GOT3 (cell line): ENCODE measurements around the gene SLC18A3.

Source experiments
- DNase-seq: peaks from one replicate; lab custom pipeline; 2025; ENCODE audit warnings: mixed read lengths; lab: John Stamatoyannopoulos, UW

SLC18A3 gene

DNA sequence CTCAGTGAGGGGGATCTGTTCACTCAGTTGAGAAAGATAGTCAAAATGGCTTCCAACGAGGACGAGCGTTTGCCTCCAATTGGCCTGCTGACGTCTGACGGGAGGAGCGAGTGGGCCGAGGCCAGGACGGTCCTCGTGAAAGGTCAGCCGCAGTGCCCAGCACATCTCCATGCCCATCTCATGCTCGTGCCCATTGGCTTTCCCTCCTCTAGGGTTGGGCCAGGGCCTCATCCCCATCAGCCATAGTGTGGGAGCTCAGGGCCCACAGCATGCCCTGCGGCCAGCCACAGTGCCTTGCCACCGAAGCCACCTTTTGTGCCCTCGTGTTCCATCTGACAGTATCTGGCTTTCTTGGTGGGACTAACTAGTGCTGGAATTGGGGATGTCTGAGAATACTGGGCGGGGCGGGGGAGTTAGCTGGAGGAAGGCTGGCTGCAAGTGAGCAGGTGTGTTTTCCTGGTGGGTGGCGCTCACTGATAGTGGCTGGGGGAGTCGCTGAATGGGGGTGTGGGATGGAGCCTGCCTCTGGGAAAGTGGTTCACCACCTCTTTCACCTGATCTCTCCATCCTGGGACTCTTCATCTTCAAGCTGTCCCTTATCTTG lies 17.6 kb downstream of the SLC18A3 start:
- DNase-seq = no peak

DNA sequence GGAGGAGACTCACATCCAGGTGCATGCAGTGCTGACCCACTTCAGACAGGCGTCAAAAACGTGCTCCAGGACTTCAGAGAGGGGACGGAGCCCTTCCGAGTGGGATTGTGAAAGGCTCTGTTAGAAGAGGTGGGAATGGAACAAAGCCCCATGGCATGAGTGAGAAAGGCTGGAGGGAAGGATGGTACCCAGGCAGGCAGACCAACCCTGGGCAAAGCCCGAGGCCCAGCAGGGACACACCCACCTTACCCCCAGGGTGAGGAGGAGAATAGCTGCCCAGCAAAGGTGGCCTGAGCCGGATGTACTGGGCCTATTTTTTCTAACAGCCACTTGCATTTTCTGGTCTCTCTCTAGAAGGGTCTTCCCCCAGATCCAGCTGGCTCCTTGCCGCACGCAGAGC lies 18.5 kb downstream of the SLC18A3 start:
- DNase-seq = no peak

DNA sequence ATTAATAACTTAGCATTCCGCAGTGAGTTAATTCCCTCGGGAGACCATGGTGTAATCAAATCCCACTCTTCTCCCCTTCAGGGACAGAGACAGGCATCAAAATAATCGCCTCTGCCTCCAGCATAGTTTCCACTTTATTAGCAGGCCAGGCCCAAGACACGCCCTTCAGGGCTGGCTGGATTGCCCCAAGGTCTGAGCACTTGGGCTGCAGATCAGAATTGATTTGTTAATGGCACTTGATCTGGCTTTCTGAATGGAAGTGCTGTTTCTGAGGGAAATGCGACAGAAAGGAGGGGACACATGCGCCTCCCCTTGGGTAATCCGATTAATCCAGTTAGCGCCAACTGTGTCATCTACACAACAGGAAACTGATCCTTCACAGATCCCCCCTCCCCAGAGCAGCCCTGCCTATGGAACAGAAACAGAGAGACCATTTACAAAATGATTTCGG lies 19.3 kb downstream of the SLC18A3 start:
- no peak for DNase-seq

DNA sequence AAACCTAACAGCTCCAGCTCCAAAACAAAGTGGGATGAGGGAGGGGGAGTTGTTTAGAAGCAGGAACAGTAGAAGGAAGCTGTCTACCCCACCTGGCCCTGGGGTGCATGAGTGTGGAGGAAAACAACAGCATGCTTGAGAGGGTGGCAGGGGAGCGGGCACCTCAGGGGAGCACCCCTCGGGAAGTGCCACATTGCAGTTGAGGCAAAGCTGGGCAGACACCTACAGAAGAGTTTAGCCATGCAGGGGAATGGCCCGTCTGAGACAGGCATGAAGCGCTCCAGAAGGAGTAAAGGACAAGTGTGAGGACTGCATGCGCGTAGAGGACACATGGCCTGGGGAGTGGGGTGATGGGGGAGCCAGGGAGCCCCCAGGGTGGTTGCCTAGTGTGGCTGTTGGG lies 21.9 kb downstream of the SLC18A3 start:
- no peak for DNase-seq

DNA sequence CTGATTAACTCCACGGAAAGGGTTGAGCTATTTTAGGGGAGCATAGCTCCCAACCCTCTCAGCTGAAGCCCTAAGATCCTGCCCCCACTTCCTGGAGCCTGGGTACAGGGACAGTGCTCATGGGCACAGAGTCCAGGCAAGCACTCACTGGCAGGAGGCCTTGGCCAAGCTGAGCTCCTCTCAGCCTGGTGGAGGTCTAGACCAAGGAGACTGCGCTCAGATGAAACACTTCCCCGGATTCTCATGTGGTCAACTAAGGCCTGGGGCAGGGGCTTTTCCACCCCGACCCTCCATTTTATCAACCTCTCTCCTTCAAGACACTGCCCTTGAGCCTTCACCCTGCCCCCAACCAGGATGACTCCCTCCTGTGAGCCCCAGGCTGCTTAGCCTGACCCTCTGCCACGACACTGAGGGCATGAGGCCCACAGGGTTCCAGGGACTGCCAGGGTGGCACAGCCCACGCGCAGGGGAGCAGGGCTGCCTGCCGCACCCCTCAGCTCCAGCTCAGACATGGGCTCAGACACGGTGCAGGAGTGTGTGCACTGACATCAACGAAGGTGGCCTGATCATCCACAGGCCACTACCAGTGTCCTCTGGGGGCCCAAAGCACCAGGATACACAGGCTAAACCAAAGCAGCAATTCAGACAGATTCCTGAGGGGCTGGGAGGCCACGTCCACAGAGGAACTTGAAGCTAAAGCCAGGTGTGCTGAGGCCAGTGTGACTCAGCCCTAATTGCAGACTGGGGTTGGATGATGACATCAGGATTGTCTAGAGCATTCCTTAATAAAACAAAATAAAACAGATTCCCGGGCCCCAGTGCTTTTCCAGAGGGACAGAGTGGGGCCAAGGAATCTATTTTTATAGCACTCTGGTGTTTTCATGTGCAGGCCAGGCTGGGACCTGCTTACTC lies 22.6 kb downstream of the SLC18A3 start:
- no peak for DNase-seq

DNA sequence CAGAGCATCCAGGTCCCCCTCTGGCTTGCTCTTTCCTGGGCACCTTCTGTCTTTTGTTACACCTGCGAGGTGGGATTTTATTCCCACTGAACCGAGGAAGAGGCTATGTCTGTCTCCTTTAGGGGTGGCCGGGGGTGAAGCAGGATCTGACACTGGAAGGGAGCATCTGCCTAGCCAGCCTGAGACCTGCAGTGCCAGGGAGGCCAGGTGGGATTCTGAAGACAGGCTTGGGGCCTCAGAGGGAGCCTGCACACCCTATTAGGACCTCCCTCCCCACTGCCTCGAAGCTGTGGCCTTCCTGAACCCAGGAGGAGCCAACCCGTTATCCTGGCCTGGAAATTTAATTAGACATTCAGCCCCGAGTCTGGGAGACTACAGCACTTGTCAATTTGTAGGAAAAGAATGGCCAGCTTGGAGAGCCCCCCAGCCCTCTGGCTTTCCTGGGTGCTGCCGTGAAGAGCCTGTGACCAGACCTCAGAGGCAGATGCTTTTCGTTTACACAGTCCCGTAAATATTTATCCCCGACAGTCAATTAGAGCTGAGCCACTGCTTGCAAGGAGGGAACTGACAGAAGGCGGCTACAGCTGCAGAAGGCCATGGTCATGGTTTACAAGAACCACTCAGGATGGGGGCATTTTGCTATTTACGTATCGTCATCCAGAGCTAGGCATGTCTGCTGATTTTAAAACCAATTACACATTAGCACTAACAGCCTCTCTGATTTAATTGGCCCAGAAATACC lies 23.4 kb downstream of the SLC18A3 start:
- no peak for DNase-seq

DNA sequence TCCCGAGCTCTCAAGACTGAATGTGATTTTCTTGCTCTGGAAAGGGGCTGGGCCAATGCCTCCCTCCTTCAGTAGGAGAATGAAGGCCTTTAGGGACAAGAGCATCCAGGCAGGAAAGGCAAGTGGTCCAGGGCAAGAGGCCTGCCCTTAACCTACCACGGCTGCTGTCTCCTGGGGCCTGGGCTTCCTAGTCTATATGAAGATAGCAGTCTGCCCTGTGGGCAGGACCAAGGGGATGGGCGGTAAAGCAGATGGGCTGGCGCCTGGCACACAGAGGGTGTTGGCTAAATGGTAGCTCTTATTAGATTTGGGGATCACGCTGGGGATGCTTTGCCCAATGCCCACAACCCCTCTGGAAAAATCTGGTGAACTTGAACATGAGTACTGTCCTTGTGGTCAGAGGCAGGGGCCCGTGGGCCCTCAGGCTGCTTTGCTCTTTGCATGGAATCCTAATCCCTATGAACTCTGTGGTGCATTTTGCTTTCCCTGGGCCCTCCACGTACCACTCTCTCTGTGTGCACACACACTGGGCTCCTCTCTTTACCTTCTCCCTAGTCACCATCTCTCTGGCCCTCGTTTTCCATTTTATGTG lies 24.1 kb downstream of the SLC18A3 start:
- no peak for DNase-seq

DNA sequence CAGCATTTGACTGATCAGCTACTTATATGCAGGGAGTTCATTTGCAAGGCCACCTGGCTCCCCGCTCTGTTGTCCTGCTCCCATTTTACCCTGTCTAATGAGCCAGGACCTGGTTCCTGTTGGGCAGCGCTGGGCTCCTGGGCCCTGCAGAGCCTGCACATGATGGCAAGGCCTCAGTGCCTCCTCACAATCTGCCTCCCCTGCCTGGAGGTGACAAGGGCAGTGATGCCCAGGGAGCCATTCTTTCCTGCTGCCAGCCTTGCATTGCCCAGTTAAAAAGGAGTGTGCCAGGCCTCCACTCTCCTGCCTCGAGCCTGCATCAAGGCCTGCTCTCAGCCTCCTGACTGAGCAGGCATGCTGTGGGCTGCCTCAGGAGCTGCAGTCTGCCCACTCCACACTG lies 32.2 kb downstream of the SLC18A3 start:
- no peak for DNase-seq

DNA sequence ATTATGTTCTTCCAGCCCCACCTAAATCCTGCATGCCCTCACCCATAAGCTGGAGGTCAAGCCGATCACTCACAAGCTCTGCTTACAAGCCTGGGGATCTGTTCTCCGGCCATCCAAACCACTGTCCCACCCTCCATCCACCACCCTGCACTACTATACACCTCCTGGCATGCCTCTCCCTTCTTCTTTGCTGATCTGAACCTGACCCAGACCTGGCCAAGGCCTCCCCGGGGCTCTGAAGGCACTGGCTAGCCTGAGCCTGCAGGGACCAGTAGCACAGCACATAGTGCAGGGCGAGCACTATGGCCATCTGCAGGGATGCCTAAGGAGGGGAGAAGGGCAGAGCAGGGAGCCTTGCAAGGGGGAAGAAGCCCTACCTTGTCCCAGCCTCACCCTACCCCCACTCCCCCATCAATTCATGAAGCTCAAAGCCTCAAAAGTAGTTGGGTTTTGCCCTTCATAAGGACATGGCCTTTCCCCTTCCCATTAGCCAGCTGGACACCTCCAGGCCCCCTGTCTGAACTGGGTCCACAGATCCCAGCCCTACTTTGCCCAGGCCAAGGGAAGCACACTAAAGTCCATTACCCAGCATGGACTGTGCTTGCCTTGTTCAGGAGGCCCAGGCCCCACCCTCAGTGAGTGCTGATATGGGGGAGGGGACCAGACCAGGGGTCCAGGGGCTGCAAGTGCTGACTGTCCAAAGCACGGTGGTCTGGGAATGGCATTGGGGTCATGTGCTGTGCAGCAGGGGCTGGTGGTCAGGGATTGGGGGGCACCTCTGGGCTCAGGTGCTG lies 33.3 kb downstream of the SLC18A3 start:
- DNase-seq = no peak

DNA sequence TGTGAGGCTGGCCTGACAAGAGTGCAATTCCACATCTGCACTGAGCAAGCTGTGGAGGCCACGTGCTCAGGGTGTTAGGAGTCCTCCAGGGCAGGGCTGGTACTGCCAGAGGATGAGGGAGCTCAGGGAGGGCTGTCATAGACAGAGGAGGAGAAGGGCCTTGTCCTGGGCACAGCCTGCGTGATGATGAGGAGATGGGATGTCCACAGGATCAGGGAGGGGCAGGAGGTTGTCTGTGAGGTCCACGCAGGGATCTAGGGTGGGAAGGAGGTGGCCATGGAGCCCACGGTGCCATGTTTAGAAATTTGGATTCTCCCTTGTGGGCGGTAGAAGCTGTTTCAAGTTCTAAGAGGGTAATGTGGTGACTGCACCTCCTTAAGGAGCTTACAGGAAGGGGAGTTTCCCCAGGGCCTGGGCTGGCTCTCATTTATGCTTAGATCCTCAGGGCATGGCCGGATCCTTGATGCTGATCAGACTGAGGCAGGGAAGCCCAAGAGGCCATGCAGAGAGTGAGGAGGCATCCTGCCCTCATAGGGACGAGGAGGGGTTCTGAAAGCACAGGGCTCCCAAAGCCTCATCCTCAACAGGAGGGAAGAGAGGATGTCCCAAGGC lies 34.0 kb downstream of the SLC18A3 start:
- DNase-seq = no peak

DNA sequence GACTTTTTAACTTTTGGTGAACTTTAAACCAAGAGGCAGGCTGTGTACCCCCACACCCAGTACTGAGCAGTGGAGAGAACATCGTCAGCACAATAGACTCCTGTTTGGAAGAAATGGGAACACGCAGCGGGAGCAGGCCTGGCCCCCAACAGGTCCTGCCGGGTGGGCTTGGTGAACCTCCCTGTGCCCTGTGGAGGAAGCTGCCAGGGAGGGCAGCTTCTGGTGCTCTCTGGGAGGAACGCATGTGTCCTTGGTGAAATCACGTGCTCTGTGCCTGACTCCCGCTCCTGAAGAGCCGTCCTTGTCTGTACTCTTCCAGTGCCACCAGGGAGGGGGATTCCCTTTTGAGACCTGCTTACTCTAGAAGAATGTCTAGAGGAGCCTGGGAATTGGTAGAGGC lies 35.3 kb downstream of the SLC18A3 start:
- DNase-seq = no peak

DNA sequence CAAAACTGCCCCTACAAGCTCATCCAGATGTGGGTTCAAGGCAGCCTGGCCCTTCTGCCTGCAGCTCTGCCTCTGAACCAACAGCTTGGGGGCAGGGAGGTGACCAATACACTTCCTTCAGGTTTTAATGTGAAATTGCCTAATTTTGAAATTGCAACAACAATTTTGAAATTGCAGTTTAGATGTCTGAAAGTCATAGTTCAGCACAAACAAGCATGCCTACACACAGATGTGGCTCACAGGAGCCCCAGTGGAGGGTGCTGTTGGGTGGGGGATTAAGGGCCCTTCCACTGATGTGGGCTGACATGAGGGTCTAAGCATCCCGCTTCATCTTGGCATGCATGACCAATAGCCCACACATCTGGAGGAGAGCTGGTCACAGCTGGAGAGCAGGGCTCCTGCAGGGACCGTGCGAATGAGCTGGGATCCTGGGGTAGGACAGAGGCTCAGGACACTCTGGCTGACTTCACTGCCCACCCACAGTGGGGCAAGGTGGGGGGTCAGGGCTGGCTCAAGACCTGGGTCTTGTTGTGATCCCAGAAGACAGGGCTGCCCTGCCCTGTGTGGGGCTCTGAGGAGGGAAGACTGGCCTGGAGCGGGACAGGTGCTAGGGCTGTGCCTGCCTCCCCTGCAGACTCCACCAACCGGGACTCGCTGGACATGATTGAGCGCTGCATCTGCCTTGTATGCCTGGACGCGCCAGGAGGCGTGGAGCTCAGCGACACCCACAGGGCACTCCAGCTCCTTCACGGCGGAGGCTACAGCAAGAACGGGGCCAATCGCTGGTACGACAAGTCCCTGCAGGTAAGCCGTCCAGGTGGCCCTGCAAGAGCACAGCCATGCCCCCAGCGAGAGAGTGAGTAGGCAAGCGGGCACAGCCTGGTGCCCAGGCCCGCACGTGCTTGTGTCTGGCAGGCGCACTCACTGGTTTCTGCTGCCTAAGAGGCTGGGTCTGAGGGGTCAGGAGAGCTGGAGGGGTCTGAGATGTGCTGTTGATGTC lies 36.1 kb downstream of the SLC18A3 start:
- no peak for DNase-seq

DNA sequence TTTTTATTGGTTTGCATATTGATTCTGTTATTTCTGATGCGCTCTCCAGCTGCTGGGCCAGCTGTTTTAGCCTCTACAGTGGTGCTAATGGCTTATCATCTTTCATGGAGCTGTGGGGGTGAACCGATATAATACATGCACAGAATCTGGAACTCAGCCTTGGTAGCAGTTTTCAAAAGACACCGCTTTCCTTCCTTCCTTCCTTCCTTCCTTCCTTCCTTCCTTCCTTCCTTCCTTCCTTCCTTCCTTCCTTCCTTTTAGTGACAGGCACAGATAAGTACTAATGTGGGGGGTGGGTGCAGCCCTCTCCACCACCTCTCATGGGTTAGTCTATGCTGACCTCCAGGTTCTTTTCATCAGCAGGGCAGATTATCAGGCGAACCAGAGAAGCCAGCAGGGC lies 37.4 kb downstream of the SLC18A3 start:
- DNase-seq = no peak

DNA sequence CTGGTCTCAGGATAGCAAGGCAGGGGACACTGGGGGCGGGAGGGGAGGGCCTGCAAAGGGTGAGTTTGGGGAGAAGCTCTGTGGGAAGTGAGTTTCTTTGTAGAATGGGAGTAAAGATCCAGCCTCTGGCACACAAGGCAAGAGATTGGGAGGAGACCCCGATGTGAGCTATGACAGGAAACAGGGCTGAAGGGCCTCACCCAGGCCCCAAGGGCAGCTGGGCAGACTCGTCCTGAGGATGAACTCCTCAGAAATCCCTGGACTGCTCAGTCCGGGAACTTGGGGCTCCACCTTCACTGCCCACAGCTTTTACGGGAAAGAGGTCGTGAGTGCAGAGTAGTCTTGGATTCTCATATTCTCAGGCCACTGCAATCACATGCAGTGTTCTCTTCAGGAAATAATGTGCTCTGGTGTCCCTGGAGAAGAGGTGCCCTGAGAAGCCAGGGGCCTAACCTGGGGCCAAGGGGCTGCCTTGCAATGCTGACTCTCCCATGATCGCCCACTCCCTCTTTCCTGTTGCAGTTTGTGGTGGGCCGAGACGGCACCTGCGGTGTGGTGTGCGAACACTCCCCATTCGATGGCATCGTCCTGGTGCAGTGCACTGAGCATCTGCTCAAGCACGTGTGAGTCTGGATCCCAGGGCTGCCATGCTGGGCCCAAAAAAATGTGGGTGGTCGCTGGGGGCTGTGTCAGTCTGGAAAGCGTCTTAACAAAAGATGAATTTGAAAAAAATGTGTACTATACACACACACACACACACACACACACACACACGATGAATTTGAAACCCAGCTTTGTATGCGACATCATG lies 38.1 kb downstream of the SLC18A3 start:
- no peak for DNase-seq

DNA sequence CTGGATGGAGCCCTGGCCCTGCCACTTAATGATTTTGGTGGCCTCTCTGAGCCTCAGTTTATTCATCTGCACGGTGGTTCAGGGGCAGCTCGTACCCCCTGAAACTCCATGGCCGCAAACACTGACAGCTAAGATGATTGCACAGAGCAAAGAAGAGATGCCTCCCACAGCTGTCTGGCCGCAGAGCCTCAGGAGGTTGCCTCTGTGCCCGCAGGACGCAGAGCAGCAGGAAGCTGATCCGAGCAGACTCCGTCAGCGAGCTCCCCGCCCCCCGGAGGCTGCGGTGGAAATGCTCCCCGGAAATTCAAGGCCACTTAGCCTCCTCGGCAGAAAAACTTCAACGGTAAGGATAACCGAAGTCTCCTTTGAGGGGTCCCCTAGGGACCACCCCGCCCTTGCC lies 39.2 kb downstream of the SLC18A3 start:
- DNase-seq = no peak

DNA sequence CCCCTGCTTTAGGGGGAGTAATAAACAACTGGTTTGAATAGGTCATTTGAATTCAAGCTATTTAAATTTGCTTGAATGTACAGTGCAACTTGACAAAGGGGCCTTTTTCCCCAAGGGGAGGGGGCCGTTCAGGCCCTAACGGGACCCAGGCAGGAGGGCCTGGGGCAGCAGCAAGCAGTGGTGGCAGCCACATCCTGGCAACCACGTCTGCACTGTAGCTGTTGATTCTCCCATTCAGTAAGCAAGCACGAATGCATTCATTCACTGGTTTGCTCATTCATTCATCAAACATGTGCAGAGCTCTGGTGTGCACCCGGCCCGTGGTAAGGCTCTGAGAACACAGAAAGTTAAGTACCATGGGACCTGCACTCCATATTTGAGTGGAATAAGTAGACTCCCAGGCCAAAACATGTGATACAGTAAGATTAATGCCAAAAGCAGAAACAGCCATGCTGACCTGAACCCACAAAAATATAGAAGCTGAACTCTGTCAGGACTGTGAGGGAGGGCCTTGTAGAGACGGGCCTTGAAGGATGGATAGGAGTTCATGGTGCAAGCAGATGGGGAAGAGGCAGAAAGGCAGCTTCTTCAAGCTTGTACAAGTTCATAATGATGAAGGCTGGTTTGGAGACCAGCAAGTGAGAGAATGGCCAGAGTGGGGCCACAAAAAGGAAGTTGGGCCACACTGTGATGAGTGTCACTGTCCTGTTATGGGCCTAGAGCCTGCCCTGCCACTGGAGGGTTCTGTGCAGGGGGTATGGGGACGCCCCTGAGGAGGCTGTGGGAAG lies 40.0 kb downstream of the SLC18A3 start:
- no peak for DNase-seq

DNA sequence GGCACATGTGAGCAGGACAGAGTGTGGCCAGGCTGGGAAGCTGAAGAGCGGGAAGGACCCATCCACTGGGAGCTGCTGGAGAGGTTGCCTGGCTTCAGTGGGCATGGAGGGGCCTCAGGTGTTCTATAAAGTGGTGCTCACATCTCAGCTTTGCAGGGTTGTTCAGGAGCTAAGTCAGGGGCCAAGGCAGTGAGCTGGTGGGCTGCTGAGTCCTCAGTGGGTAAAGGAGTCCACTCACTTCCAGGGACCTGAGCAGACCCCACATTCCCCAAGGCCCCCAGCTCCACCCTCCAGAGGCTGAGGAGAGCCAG lies 40.6 kb downstream of the SLC18A3 start:
- DNase-seq = no peak

DNA sequence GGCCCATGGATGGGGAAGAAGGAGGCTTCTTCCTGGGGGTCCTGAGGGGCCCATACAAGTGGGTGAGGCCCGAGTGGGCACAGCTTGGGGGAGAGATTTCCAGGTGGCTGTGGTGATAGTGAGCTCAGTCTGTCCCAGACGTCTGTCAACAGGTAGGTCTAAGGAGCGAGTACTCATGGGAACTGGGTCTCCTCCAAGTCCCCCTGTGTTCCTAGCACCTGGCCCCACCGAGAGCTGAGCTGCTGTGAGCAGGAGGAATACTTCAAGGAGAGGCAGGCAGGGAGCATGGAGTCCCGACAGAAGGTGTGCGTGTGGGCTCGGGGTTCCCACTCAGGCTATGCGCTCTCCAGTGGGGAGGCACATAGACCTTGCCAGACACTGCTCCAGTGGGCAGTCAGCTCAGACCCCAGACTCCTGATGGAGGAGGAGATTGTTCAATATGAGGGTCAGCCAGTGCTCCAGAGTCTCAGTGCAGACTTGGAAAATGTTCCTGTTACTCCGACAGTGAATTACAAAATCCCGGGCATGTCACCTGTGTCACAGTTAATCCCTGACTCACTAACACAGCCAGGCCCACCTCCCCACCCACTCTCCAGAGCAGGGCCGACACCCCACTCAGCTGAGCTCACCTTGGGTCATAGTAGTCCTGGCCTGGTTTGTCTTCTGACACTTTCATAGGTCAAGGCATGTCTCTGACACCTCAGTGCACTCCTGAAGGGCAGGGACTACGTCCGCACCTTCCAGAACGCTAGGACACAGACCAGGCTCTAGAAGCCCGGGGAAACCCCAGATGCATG lies 41.1 kb downstream of the SLC18A3 start:
- no peak for DNase-seq
